ENCODE results near the gene ZNF609. TPM values are rescaled to one million over a fixed set of nuclear protein-coding genes. Genes with fewer than 3 reads are reported as not detected.

Gene ZNF609
- total RNA-seq, 1 experiment from 2014 or later, result 31.0 TPM

GRCh38 chr15:64483749-64484148 is 23.4 kb downstream of the ZNF609 start:
- Histone ChIP-seq H3K4me3 (replicated peaks in 1 of 2; ENCODE audit: low read depth in 1 of 2, low read length in 2 of 2) (no peak overlapping the region), H4K20me1 (ENCODE audit: insufficient read depth) (no peaks in the 10 kb centered on the region), H3K9ac (ENCODE audit: low read length) (no peak overlapping the region), H3K27ac (ENCODE audit: low read depth, low read length) (no peak overlapping the region), H3K4me2 (ENCODE audit: low read length) (no peak overlapping the region), H3K36me3 (ENCODE audit: control insufficient read depth in 1 of 2, insufficient read depth in 2 of 2, low read length in 2 of 2) (no peaks in the 10 kb centered on the region; a peak in 1 of 4 replicates), H2AFZ (ENCODE audit: low read depth, low read length, poor library complexity, severe bottlenecking) (no peak overlapping the region), H3K4me1 (ENCODE audit: control insufficient read depth in 1 of 2, insufficient read depth in 2 of 2, low read length in 2 of 2) (no peaks in the 10 kb centered on the region), H3K9me3 (ENCODE audit: control insufficient read depth in 1 of 2, insufficient read depth in 1 of 2, low read depth in 1 of 2, low read length in 2 of 2) (no peaks in the 10 kb centered on the region), H3K27me3 (ENCODE audit: insufficient read depth, low read length) (no peaks in the 10 kb centered on the region), H3K79me2 (ENCODE audit: insufficient read depth, low read length) (peaks cover 10% of the 10 kb centered on the region; the same call in 1 of the 2 replicates), H3K9me2 (ENCODE audit: insufficient read depth) (no peaks in the 10 kb centered on the region)
- intact Hi-C loops (cut with micrococcal nuclease), result no loop called here
- POLR2A ChIA-PET, result no interaction called here
- RAD21 ChIA-PET (ENCODE audit: low non-redundant PET in 1 of 2, low total read pairs in 2 of 2, uncharacterized antibody in 2 of 2, unreplicated experiment in 2 of 2), result no interaction called here
- BruUV-seq (replicated peaks), result no TSS peak
- no peak for TF ChIP-seq CTCF (IDR thresholded peaks at IDR 0.05 in 2 of 3, conservative IDR thresholded peaks at IDR 0.05 in 1 of 3; ENCODE audit: borderline replicate concordance in 1 of 3, insufficient read depth in 1 of 3, low read depth in 2 of 3, low read length in 2 of 3)
- TF ChIP-seq, protein P1, sequence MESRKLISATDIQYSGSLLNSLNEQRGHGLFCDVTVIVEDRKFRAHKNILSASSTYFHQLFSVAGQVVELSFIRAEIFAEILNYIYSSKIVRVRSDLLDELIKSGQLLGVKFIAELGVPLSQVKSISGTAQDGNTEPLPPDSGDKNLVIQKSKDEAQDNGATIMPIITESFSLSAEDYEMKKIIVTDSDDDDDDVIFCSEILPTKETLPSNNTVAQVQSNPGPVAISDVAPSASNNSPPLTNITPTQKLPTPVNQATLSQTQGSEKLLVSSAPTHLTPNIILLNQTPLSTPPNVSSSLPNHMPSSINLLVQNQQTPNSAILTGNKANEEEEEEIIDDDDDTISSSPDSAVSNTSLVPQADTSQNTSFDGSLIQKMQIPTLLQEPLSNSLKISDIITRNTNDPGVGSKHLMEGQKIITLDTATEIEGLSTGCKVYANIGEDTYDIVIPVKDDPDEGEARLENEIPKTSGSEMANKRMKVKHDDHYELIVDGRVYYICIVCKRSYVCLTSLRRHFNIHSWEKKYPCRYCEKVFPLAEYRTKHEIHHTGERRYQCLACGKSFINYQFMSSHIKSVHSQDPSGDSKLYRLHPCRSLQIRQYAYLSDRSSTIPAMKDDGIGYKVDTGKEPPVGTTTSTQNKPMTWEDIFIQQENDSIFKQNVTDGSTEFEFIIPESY (IDR thresholded peaks at IDR 0.05; ENCODE audit: extremely low read depth, insufficient replicate concordance, low read length), result no peak
- no peak for TF ChIP-seq POLR2A (IDR thresholded peaks at IDR 0.05; ENCODE audit: borderline replicate concordance, extremely low read depth, insufficient read depth, insufficient read length)
- TF ChIP-seq EZH2phosphoT487 (IDR thresholded peaks at IDR 0.05; ENCODE audit: borderline replicate concordance), result no peak
- TF ChIP-seq EGR1 (IDR thresholded peaks at IDR 0.05; ENCODE audit: low read depth), result no peak
- TF ChIP-seq ELF1 (IDR thresholded peaks at IDR 0.05; ENCODE audit: borderline replicate concordance, low read depth), result no peak
- TF ChIP-seq POLR2AphosphoS5 (IDR thresholded peaks at IDR 0.05; ENCODE audit: low read depth, low read length), result no peak
- TF ChIP-seq, protein P2, sequence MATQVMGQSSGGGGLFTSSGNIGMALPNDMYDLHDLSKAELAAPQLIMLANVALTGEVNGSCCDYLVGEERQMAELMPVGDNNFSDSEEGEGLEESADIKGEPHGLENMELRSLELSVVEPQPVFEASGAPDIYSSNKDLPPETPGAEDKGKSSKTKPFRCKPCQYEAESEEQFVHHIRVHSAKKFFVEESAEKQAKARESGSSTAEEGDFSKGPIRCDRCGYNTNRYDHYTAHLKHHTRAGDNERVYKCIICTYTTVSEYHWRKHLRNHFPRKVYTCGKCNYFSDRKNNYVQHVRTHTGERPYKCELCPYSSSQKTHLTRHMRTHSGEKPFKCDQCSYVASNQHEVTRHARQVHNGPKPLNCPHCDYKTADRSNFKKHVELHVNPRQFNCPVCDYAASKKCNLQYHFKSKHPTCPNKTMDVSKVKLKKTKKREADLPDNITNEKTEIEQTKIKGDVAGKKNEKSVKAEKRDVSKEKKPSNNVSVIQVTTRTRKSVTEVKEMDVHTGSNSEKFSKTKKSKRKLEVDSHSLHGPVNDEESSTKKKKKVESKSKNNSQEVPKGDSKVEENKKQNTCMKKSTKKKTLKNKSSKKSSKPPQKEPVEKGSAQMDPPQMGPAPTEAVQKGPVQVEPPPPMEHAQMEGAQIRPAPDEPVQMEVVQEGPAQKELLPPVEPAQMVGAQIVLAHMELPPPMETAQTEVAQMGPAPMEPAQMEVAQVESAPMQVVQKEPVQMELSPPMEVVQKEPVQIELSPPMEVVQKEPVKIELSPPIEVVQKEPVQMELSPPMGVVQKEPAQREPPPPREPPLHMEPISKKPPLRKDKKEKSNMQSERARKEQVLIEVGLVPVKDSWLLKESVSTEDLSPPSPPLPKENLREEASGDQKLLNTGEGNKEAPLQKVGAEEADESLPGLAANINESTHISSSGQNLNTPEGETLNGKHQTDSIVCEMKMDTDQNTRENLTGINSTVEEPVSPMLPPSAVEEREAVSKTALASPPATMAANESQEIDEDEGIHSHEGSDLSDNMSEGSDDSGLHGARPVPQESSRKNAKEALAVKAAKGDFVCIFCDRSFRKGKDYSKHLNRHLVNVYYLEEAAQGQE (IDR thresholded peaks at IDR 0.05; ENCODE audit: low read depth), result no peak
- TF ChIP-seq CBX3 (IDR thresholded peaks at IDR 0.05; ENCODE audit: low read depth), result no peak
- CTCF ChIA-PET, result no interaction called here
- no peak for DNase-seq (ENCODE audit: low read depth, low spot score)
- ATAC-seq, result no peak
